ENCODE data around the gene LHFPL3.

Gene LHFPL3

GRCh38 chr7:104371216-104371979, 43.0 kb downstream of the LHFPL3 start:
- DNase-seq = no peak

GRCh38 chr7:104371980-104372357, 43.6 kb downstream of the LHFPL3 start:
- DNase-seq = no peak

GRCh38 chr7:104382616-104383015, 54.2 kb downstream of the LHFPL3 start:
- DNase-seq = no peak

- no peak for DNase-seq
These were observed 58.5 kb downstream of the LHFPL3 start for GRCh38 chr7:104386943-104387342.

GRCh38 chr7:104388222-104388621, 59.8 kb downstream of the LHFPL3 start:
- DNase-seq = no peak

GRCh38 chr7:104395162-104395561, 66.8 kb downstream of the LHFPL3 start:
- no peak for DNase-seq

- DNase-seq = no peak
These were observed 69.0 kb downstream of the LHFPL3 start for GRCh38 chr7:104397442-104397841.

- no peak for DNase-seq
These were observed 80.0 kb downstream of the LHFPL3 start for GRCh38 chr7:104408371-104408770.

GRCh38 chr7:104410742-104411141, 82.3 kb downstream of the LHFPL3 start:
- DNase-seq = no peak

- no peak for DNase-seq
These were observed 84.5 kb downstream of the LHFPL3 start for GRCh38 chr7:104412911-104413310.

GRCh38 chr7:104414216-104414615, 85.8 kb downstream of the LHFPL3 start:
- DNase-seq = no peak

GRCh38 chr7:104415700-104416099, 87.3 kb downstream of the LHFPL3 start:
- DNase-seq = no peak

- no peak for DNase-seq
These were observed 88.5 kb downstream of the LHFPL3 start for GRCh38 chr7:104416866-104417393.

GRCh38 chr7:104431930-104432329, 103.5 kb downstream of the LHFPL3 start:
- DNase-seq = no peak

GRCh38 chr7:104434129-104434528, 105.7 kb downstream of the LHFPL3 start:
- DNase-seq = no peak

GRCh38 chr7:104442481-104442880, 114.1 kb downstream of the LHFPL3 start:
- DNase-seq = no peak

GRCh38 chr7:104444017-104444416, 115.6 kb downstream of the LHFPL3 start:
- DNase-seq = no peak

GRCh38 chr7:104445393-104445792, 117.0 kb downstream of the LHFPL3 start:
- no peak for DNase-seq

- DNase-seq = no peak
These were observed 122.5 kb downstream of the LHFPL3 start for GRCh38 chr7:104450861-104451260.

GRCh38 chr7:104453190-104453589, 124.8 kb downstream of the LHFPL3 start:
- no peak for DNase-seq

- DNase-seq = no peak
These were observed 130.5 kb downstream of the LHFPL3 start for GRCh38 chr7:104458875-104459274.

GRCh38 chr7:104469166-104469820, 140.9 kb downstream of the LHFPL3 start:
- DNase-seq = no peak

GRCh38 chr7:104480529-104480928, 152.1 kb downstream of the LHFPL3 start:
- DNase-seq = no peak

- no peak for DNase-seq
These were observed 154.1 kb downstream of the LHFPL3 start for GRCh38 chr7:104482362-104483037.
